DOHH2 (cell line): ENCODE data around the gene MYCBP2.

Experiments used
- H3F3A ChIP-seq: fragments of 200-600 bp; sonication (generic), shearing (Covaris generic); 2 replicates; pipeline ENCODE4 v1.6.0; 2016; ENCODE audit warnings: antibody characterized with exemption, mild to moderate bottlenecking; ENCODE audit not compliant: control insufficient read depth, insufficient read depth
- H3K27ac ChIP-seq: fragments of 200-600 bp; sonication (generic); 2 replicates; pipeline ENCODE4 v1.5.1; 2014; ENCODE audit warnings: low read depth, mild to moderate bottlenecking, low read length, moderate library complexity
- H3K27me3 ChIP-seq: fragments of 200-600 bp; sonication (generic); 2 replicates; pipeline ENCODE4 v1.6.1; 2014; ENCODE audit warnings: mild to moderate bottlenecking, low read length, mixed read lengths; ENCODE audit not compliant: control insufficient read depth
- H3K36me3 ChIP-seq: fragments of 200-600 bp; sonication (generic); 2 replicates; pipeline ENCODE4 v1.6.1; 2014; ENCODE audit warnings: mild to moderate bottlenecking, low read length, moderate library complexity, mixed read lengths; ENCODE audit not compliant: control insufficient read depth
- H3K4me1 ChIP-seq: fragments of 200-600 bp; sonication (generic); 2 replicates; pipeline ENCODE4 v1.6.1; 2014; ENCODE audit warnings: mild to moderate bottlenecking, low read length, mixed read lengths; ENCODE audit not compliant: control insufficient read depth
- H3K4me2 ChIP-seq: fragments of 200-600 bp; sonication (generic); 2 replicates; pipeline ENCODE4 v1.6.0; 2014; ENCODE audit warnings: mild to moderate bottlenecking, low read length, moderate library complexity
- H3K4me3 ChIP-seq: fragments of 200-600 bp; sonication (generic); 2 replicates; pipeline ENCODE4 v1.5.1; 2014; ENCODE audit warnings: mild to moderate bottlenecking, low read length, mixed read lengths
- H3K79me2 ChIP-seq: fragments of 200-600 bp; sonication (generic); 2 replicates; pipeline ENCODE4 v1.6.1; 2014; ENCODE audit warnings: mild to moderate bottlenecking, low read length, mixed read lengths; ENCODE audit not compliant: control insufficient read depth
- H3K9me2 ChIP-seq: fragments of 200-600 bp; sonication (generic); replicated peaks from 2 replicates; pipeline ENCODE4 v1.6.1; 2014; ENCODE audit warnings: mild to moderate bottlenecking, low read length, mixed read lengths; ENCODE audit not compliant: control insufficient read depth
- H3K9me3 ChIP-seq: fragments of 200-600 bp; sonication (generic); 2 replicates; pipeline ENCODE4 v1.6.1; 2014; ENCODE audit warnings: antibody characterized with exemption, low read length, mixed read lengths; ENCODE audit not compliant: control insufficient read depth, insufficient read depth
- H4K20me1 ChIP-seq: fragments of 200-600 bp; sonication (generic); 2 replicates; pipeline ENCODE4 v1.6.0; 2014; ENCODE audit warnings: low read depth, mild to moderate bottlenecking, antibody characterized with exemption, low read length, moderate library complexity; ENCODE audit not compliant: control insufficient read depth, insufficient read depth
- CTCF ChIP-seq: fragments of 200-600 bp; sonication (generic); IDR thresholded peaks from one replicate; pipeline ENCODE4 v1.5.1; 2014; ENCODE audit warnings: antibody characterized with exemption, mild to moderate bottlenecking, low read depth, low read length; ENCODE audit not compliant: poor library complexity, severe bottlenecking
- EZH2phosphoT487 ChIP-seq: fragments of 200-600 bp; sonication (generic); IDR thresholded peaks from 2 replicates; pipeline ENCODE4 v1.6.1; 2017; ENCODE audit warnings: borderline replicate concordance, mild to moderate bottlenecking, antibody characterized with exemption, low read length, moderate library complexity, mixed read lengths

Gene MYCBP2

GRCh38 chr13:77026861-77027621 is 299.9 kb downstream of the MYCBP2 start, which contains the start of gene FBXL3:
TSS of gene FBXL3 (minus strand) at chr13:77027159. CDS start at chr13:77021860, 5,299 bp downstream.
- no peaks in the 10 kb centered on the region for H3K9me2 ChIP-seq
- H3K27ac ChIP-seq: peak within 1 kb of the TSS; percentile 86
- peak within 1 kb of the TSS; percentile 96 for H3K4me3 ChIP-seq
- H3K9me3 ChIP-seq: no peaks in the 10 kb centered on the region
- peaks cover 28% of the 10 kb centered on the region for H4K20me1 ChIP-seq
- H3K4me1 ChIP-seq: peaks cover 44% of the 10 kb centered on the region
- peak within 1 kb of the TSS; percentile 88 for H3K4me2 ChIP-seq
- H3K27me3 ChIP-seq: no peaks in the 10 kb centered on the region
- H3K79me2 ChIP-seq: peaks cover 44% of the 10 kb centered on the region
- TF ChIP-seq CTCF (no peak), EZH2phosphoT487 (no peak)
- peaks cover 30% of the 10 kb centered on the region for H3K36me3 ChIP-seq
- peaks cover 6% of the 10 kb centered on the region for H3F3A ChIP-seq

GRCh38 chr13:77026255-77026860 is 300.5 kb downstream of the MYCBP2 start:
- peaks cover 6% of the 10 kb centered on the region for H3F3A ChIP-seq
- peak overlapping the region; percentile 86 for H3K27ac ChIP-seq
- TF ChIP-seq CTCF: peak; percentile 21
- TF ChIP-seq EZH2phosphoT487: no peak
- no peaks in the 10 kb centered on the region for H3K27me3 ChIP-seq
- H3K79me2 ChIP-seq: peaks cover 51% of the 10 kb centered on the region
- H3K36me3 ChIP-seq: peaks cover 37% of the 10 kb centered on the region
- peak overlapping the region; percentile 88 for H3K4me2 ChIP-seq
- H3K4me1 ChIP-seq: peaks cover 44% of the 10 kb centered on the region
- H3K9me2 ChIP-seq: no peaks in the 10 kb centered on the region
- H3K4me3 ChIP-seq: peak overlapping the region; percentile 96
- H3K9me3 ChIP-seq: no peaks in the 10 kb centered on the region
- H4K20me1 ChIP-seq: peaks cover 34% of the 10 kb centered on the region

- Histone ChIP-seq H3K27me3 (no peaks in the 10 kb centered on the region), H3F3A (peaks cover 11% of the 10 kb centered on the region), H3K9me2 (no peaks in the 10 kb centered on the region), H3K4me2 (no peak overlapping the region), H3K9me3 (no peaks in the 10 kb centered on the region), H3K27ac (no peak overlapping the region), H3K4me1 (peaks cover 44% of the 10 kb centered on the region), H4K20me1 (peaks cover 34% of the 10 kb centered on the region), H3K4me3 (no peak overlapping the region), H3K36me3 (peaks cover 67% of the 10 kb centered on the region), H3K79me2 (peaks cover 81% of the 10 kb centered on the region)
- TF ChIP-seq EZH2phosphoT487: no peak
- no peak for TF ChIP-seq CTCF
Observed at GRCh38 chr13:77022341-77022740, 304.6 kb downstream of the MYCBP2 start.
